ENCODE data around the gene TMEM121.
A peak's percentile ranks its signal among the peaks of the same experiment; 100 is the strongest.

The TMEM121 gene

DNA sequence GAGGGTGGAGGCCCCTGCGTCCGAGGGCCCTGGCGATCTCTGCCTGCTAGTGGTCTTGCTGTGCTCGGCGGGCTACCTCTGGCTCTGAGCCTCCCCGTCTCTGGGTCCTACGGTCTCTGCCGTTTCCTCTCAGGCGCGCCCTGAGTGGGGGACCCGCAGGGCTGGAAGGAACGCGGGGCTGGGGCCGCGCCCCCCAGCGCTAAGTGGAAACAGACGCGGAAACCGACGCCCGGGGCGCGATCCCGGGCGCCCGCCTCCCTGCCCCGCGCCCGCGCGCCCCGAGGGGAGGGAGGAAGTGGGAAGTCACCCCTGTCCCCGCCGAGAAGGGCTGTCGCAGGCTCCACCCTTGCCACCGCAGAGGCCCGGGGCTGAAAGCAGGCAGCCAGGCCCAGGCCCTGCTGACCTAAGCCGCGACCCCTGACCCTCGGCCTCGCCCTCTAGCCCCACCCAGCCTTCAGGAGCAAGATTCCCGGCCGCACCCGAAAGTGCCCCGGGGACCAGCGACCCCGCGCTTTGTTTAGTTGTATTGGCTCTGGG lies 38.9 kb upstream of the TMEM121 start:
- DNase-seq: no peak

DNA sequence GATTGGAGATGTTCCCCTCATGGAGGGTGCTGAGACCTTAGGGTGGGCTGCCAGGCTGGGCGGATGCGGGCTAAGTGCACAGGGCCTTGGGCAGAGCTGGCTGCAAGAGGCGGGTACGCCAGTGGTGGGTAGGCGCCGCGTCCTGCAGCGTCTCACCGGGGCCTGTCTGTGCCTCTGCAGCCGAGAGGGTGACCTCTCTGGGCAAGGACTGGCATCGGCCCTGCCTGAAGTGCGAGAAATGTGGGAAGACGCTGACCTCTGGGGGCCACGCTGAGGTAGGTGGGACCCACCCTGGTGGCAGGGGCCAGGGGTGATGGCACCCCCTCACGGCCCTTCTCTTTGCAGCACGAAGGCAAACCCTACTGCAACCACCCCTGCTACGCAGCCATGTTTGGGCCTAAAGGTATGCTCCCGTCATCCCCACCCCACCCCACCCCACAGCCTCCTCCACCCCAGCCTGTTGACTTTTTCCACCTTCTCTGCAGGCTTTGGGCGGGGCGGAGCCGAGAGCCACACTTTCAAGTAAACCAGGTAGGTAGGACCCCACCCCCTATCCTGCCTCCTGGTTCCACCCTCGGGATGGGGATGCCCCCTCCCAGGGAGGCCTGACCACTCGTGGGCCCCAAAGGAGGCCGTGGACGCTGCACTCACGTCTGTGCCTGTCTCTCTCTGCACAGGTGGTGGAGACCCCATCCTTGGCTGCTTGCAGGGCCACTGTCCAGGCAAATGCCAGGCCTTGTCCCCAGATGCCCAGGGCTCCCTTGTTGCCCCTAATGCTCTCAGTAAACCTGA lies 38.2 kb upstream of the TMEM121 start:
- no peak for DNase-seq

DNA sequence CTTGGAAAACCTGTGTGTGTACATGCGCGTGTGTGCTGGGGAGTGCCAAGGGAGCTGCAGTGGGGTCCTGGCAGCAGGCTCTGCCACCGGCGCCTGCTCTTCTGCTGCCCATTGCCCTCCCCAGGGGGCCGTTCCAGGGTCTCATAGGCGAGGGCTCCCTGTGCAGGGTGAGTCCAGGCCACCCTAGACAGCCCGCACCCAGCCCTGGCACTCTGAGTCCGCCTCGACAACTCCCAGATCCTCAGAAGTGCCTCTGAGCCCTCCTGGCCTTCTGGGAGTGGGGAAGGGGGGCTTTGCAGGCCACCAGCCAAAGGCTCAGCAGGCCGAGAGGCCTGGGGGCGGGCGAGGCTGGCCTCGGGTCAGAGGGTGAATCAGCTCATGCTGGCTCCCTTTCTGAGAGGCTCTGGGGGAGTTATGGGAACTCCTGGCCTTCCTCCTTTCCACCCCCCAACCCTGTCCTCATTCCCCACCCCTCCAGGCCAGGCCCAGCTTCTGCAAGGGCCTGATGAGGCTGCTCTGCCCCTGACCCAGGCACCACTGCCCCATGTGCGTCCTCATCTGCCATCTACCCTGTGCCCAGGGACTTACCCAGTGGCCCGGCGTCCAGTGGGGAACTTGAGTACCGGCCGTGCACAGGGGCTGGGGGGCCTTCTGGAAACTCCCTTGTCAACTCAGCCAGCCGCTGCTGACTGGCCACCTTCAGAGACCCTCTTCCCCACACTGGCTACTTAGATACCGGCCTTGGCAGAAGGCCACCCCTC lies 37.4 kb upstream of the TMEM121 start:
- no peak for DNase-seq

DNA sequence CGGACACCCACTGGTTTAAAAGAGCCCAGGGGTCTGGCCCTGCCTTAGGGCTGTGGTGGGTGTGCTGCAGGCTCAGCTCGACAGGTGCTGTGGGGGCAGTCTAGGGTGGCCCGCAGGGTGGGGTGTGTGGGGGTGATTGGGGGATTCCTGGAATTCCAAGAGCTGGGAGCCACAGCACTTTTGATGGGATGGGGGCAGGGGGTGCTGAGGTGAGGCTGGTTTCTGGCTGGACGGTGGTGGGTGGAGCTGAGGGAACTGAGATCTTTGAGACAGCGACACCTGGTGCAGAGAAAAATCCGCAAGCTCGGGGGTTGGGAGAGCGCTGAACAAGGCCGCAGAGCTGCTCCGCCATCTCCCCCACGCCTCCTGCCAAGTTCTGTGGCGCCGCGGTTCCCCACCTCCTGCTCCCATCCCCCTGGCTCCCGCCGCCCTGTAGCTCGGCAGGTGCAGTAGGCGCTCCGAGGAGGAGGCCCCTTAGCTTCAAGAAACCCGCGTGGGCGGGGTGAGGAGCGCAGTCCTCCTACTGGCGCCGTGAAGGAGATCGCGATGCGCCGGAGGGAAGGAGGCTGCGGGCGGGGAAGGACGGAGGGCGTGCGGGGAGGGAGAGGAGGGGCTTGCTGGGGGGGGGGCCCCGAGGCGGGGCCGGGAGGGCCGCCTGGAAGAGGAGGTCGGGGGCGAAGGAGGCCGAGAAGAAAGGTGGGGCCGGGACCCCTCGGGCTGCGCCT lies 36.7 kb upstream of the TMEM121 start:
- peak; percentile 86 for DNase-seq

DNA sequence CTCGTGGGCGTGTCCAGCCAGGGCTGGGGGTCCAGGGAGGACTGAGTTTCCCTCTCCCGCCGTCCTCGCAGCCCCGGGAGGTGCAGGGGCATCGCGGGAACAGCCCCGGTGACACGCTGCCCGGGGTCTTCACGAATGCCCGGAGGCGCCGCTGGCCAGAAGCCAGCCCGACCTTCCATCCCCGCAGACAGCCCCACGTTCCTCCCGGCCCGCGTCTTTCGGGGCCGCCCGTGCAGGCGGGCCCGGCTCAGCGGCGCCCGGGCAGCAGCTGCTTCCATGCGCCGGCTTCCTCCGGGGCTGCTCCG lies 36.2 kb upstream of the TMEM121 start:
- DNase-seq: no peak

DNA sequence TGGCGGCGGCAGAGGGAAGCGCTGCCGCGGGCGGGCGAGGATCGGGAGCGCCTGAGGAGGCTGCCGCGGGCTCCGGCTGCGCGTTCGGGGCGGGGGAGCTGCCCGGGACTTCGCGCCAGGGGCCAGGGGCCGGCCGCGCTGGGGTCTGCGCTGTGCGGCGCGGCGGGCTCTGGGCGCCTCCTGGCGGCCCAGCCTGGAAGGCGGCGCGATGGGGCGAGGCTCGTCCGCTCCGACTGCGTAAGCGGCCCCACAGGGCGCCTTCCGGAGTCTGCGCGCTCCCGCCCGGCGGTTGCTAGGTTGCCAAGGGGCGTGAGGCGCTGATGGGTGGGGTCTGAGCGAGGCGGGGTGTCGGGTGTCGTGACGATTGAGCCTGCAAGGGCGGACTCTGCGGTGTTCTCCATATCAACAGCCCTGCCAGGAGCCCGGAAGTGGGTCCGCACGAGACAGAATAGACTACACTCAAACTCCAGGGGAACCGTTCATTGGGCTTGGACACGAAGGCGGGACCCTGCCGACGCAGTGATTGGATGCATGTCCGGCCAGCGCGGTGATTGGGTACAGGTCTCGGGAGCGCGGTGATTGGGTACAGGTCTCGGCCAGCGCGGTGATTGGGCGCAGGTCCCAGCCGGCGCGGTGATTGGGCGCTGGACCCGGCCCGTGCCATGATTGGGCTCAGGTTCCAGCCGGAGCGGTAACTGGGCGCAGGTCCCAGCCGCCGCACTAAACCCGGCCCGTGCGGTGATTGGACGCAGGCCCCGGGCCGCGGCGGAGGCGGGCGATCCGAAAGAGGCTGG lies 35.6 kb upstream of the TMEM121 start, which contains the start of gene TEDC1:
TSS of gene TEDC1 (plus strand) at position 675 of the 794 bp plus-strand sequence. CDS start 130 bp downstream, outside the sequence.
- DNase-seq: peak; percentile 100

DNA sequence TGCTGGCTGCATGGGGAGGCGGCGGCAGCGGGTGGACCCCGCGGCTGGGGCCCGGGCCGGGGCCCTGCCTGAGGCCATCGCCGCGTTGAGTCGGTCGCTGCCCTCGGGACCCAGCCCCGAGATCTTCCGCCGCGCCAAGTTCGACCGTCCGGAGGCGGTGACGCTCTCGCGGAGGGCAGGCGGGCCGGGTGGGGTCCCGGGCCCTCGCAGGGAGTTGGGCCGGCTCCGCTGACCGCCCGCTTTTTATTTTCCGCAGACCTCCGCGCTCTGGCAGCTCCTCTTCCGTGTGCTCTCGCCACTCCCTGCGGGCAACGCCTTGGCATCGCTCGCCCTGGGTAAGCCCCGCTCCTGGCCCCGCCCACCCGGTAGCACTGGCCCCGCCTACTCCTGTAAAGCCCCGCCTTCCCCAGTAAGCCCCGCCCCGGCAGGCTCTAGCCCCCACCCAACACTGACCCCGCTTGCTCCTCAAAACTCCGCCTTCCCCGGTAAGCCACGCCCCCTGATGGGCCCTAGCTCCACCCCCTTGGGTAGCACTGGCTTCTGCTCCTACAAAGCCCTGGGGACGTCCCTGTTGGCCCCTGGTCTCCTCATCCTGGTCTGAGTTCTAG lies 34.9 kb upstream of the TMEM121 start:
- DNase-seq: no peak

DNA sequence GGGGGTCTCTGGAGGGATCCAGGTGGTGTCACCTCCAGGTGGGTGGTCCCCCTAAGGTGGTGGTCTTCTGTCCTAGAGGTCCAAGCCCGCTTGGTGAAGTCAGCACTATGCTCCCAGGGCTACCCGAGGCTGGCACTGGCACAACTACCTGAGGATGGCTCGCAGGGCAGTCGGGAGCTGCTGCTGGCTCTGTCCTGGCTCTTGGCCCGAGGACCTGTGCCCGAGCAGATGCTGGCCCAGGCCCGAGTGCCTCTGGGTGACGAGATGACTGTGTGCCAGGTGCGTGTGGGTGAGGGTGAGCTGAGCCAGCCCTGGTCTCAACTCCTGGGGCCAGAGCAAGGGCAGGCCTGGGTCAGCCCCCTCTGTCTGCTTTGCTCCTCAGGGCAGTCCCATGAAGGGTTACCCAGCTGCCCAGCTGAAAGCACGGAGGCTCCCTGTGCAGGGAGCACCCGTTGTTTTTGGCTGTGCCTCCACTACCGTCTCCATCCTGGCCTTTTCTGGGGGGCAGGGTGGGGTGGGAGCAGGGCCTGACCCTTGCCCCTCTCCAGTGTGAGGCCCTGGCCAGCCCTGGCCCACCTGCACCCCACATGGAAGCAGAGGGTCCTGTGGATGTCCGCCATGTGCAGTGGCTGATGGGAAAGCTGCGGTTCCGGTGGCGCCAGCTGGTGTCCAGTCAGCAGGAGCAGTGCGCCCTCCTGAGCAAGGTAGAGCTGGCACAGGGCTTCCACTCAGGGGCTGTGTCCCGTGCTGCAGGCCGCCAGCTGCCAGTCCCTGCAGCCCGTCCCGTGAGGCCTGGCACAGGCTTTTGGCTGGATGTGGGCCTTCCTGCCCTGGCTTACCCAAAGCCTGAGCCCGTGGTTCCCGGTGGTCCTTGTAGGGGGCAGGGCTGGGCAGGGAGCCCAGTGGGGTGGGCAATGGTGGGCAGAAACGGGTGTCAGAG lies 34.1 kb upstream of the TMEM121 start:
- no peak for DNase-seq

DNA sequence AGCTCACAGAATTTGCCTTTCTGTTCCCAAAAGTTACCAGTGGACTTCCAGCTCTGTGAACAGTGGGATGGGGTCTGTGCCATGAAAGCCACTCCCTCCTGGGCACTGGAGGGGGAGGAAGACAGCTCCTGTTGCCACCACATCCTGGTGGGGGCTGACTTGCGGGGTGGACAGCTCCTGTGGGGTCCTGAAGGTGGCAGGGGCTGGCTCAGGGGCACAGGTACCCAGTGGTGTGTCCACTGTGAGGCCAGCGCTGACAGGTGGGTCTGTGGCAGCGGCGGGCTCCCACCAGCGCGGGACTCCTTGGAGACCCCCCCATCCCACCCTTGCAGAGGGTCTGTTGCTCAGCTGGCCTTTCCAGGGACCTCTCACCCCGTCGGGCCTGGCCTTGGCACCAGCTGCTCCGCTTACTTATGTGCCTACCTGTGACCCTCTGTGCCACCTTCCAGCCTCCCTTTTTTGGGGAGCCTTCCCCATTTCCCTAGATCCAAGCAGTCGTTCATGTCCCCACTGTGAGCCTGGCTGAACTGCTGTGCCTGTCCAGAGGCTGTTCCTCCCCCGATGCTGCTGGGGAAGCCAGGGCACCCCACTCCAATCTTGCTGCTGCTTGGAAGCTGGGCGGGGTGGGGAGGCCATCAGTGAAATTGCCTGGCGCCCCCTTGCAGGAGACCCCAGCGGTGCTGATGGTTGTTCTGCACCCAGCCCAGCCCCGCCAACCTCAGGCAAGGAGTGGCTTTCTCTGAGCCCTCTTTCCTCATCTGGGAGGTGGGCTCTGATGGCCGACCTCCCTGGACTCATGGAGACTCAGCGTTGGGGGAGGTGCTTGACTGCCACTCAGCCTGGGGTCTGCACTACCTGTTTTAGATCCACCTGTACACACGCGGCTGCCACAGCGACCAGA lies 33.2 kb upstream of the TMEM121 start:
- DNase-seq: no peak

DNA sequence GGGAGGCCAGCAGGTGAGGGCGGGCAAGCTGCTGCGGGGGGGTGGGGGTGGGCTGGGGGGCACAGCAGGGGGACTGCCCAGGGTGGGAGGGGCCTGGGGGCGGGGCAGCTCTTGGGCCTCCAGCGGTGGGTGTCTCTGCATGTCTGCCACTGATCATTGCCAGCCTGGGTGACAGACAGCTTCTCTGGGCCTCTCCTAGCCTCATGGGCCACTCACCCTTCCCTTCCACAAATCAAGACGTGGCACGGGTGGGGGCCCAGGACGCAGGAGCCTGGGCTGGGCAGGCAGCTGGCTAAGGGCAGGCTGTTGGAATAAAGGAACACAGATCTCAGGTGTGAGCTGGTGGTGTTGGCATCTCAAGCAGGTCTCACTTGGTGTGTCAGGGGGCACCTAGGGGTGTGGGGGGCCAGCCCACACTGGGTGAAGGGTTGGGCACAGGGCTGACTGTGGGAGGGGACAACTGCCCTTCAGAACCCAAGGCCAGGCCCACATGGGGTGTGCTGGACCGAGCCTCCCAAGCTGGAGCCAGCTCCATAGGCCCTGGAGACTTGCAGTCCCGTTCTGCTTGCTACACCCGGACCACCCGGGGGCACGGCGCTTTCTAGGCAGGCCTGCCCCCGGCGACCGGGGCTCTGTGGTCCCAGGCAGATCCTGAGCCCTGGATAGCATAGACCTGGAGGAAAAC lies 32.3 kb upstream of the TMEM121 start:
- no peak for DNase-seq

DNA sequence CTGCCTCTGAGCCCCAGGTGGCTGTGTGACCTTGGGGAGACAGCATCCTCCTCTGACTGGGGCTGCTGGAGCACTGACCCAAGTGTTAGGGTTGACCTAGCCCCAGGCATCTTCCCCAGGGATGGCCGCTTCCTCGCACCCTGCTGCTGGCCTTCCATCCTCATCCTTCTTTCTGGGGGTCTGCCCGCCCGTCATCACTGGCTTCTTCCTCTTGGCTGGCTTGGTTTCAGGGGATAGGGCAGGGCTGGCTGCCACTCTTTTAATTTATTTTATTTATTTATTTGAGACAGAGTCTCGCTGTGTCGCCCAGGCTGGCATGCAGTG lies 31.8 kb upstream of the TMEM121 start:
- no peak for DNase-seq

DNA sequence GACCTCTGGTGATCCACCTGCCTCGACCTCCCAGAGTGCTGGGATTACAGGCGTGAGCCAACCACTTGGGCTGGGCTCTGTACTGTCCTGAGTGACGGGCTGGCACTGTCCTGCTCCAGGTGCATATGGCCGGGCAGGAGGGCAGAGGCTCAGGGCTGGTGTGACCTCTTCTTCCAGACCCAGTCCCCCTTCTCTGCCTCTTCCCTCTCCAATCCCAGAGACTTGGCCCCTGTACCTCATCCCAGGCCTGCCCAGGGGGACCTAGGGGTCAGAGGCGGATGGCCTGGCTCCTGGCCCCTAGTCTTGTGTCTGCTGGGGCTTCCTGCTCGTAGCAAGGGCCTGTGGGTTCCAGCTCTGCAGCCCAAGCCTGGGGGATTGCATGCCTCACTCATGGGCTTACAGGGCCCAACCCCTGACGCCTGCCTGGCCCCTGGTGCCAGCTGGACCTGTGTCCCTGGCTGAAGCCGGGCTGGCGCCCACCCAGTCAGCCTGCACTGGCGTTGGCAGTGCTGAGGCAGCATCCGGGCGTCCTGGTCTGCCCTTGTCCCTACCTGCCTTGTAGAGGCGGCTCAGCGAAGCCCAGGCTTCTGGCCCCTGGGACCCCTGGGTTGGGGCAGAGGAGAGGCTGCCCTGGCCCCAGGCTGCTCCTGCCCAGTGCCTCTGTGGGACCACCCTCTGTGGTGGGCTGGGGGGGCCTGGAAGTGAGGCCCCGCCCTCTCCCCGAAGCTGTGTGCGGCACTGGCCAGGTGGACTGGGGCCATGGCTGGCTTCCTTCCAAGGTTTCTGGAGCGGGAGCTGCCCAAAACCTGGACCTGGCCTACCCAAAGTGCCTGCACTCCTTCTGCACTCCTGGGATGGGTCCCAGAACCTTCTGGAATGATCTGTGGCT lies 31.0 kb upstream of the TMEM121 start:
- DNase-seq: no peak

DNA sequence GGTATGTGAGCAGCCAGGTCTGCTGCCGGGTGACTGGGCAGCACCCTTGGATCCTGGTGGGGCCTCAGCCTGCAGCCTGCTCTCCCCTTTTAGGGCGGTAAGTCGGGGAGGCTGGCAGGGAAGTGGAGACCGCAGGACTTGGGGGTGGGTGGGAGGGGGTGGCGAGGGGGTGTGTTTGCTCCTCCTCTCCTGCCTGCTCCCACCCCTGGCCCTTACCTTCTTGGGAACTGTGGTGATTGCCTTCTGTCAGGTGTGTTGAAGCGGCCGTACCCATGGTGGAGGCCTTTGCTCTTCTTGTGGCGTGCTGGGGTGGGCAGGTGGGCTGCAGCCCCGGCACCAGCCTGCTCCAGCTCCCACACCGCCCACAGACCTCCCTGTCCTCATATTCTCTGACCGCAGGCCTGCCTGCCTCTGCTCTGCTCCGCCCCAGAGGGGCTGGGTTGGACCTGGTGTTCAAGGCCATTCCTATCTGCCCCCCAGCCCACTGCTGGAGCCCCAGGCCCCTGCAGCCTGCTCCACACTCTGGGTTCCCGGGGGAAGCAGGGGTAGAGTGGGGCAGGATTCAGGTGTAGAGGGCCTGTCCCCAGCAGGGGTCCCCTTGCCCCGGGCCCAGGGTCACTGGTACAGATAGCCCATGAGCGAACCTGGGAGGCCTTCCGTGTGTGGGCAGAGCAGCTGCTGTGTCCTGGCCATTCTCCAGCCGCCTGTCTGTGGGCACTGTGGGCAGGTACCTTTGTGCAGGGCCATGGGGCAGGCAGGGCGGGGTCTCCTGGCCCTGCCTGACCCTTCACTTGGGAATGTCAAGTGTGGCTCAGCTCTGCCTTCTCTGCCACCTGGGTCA lies 30.2 kb upstream of the TMEM121 start:
- DNase-seq: no peak

DNA sequence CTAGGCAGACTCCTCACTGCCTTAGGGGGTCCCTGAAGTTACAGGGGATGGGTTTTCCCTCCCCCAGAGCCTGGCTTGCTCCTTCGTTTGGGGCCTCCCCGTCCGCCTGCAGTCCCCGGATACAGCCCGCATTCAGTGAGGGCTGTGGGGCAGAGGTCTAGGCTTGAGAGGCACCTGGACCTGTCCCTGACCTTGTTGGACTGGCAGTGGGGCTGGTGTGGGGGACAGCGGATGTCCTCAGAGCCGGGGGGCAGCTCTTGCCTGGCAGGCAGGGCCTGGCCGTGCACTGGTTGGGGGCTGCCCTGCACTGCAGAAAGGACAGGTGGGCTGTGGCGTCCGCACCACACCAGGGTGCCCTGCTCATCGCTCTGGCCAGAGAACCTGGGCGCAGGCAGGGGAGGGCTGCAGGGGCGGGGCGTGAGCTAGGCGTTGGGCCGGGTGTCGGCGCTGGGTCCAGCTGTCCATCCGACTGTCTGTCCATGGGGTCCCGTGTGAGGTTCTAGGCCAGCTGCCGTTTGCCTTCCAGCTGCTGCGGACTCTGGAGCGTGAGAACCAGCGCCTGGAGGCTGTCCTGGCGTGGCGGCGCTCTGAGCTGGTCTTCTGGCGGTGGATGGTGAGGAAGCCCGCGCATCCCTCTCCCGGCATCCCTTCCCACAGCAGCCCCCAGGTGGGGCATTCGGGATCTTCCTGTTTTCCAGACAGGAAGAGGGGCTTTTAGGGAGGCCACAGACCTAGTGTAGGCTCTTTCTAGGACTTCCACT lies 29.4 kb upstream of the TMEM121 start:
- DNase-seq: no peak

DNA sequence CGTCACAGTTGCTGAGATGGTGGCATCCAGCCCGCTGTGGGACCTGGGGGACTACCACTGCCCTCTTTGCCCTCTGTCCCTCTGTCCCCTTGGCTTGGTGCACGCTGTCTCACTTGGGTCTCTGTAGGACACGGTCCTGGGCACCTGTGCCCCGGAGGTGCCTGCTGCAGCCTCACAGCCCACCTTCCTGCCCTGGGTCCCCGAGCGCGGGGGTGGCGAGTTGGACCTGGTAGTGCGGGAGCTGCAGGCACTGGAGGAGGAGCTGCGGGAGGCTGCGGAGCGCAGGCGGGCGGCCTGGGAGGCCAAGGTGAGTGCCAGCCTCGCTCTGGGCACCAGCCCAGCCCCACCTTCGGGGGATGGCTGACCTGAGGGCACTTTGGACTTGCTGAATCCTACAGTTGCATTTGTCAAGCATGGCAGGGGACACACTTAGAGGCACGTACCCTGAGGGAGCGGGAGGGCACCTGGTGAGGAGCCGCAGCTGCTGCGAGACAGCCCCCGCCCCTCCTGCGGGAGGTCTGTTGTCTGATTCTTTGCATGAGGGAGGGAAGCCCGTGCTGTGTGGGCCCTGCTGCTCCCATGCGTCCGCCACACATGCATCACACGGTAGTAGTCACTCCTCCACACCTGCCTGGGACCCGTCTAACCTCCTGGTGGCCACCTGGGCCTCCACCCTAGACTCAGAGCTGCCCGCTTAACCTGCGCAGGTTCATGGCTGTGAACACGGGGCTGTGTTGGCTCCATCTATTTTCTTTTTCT lies 28.5 kb upstream of the TMEM121 start:
- DNase-seq: peak; percentile 51
